ENCODE measurements around the gene KCNK5.

The KCNK5 gene

DNA sequence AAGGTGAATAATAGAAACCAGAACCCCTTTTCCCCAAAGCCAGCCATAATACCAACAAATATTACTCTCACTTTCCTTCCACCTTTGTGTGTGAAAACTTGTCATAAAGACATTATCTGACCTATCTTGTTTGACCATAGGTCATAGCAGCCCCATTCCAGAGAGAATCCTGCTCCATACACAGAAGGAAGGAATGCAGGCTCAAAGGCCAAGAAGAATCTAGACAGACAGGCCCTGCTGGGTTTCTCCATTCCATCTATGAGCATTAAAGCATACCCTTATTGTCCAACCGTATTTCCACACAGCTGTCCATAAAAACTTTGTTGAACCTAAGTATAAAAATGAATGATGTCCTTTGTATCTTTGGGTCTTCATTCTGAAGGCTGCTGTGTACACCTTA, 40.7 kb upstream of the KCNK5 start:
- ChIA-PET CTCF (interaction anchor here (0.6 kb wide), 1 partner anchor 1335 kb away, joined by 3 read pairs; no protein-coding TSS in a partner anchor), POLR2A (no interaction called here)
- Histone ChIP-seq H3K4me1 (ENCODE audit: control insufficient read depth, insufficient read depth, low read length) (no peaks in the 10 kb centered on the region), H3K4me3 (ENCODE audit: low read depth, low read length) (no peak overlapping the region), H3K9me3 (ENCODE audit: control insufficient read depth, insufficient read depth, low read depth, low read length) (no peaks in the 10 kb centered on the region), H3K27ac (ENCODE audit: extremely low read depth, low read depth, low read length) (no peak overlapping the region), H3K36me3 (ENCODE audit: control insufficient read depth in 2 of 2, insufficient read depth in 1 of 2, low read length in 2 of 2) (no peaks in the 10 kb centered on the region)
- TF ChIP-seq, protein P1, sequence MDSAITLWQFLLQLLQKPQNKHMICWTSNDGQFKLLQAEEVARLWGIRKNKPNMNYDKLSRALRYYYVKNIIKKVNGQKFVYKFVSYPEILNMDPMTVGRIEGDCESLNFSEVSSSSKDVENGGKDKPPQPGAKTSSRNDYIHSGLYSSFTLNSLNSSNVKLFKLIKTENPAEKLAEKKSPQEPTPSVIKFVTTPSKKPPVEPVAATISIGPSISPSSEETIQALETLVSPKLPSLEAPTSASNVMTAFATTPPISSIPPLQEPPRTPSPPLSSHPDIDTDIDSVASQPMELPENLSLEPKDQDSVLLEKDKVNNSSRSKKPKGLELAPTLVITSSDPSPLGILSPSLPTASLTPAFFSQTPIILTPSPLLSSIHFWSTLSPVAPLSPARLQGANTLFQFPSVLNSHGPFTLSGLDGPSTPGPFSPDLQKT (IDR thresholded peaks at IDR 0.05; ENCODE audit: borderline replicate concordance, low read depth, low read length), result no peak
- TF ChIP-seq, protein P2, sequence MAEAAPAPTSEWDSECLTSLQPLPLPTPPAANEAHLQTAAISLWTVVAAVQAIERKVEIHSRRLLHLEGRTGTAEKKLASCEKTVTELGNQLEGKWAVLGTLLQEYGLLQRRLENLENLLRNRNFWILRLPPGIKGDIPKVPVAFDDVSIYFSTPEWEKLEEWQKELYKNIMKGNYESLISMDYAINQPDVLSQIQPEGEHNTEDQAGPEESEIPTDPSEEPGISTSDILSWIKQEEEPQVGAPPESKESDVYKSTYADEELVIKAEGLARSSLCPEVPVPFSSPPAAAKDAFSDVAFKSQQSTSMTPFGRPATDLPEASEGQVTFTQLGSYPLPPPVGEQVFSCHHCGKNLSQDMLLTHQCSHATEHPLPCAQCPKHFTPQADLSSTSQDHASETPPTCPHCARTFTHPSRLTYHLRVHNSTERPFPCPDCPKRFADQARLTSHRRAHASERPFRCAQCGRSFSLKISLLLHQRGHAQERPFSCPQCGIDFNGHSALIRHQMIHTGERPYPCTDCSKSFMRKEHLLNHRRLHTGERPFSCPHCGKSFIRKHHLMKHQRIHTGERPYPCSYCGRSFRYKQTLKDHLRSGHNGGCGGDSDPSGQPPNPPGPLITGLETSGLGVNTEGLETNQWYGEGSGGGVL (tag by site-specific recombination; IDR thresholded peaks at IDR 0.05), result no peak
- TF ChIP-seq ZNF785 (tag by site-specific recombination; IDR thresholded peaks at IDR 0.05), result no peak
- TF ChIP-seq ZNF843 (tag by site-specific recombination; IDR thresholded peaks at IDR 0.05), result no peak
- no peak for TF ChIP-seq ZBTB17 (tag by site-specific recombination; IDR thresholded peaks at IDR 0.05)
- TF ChIP-seq ZNF223 (tag by site-specific recombination; IDR thresholded peaks at IDR 0.05), result no peak
- TF ChIP-seq ZNF133 (tag by site-specific recombination; IDR thresholded peaks at IDR 0.05), result no peak
- no peak for TF ChIP-seq ZBTB7A (tag by site-specific recombination; IDR thresholded peaks at IDR 0.05; ENCODE audit: low read depth)
- TF ChIP-seq GLI4 (tag by site-specific recombination; IDR thresholded peaks at IDR 0.05), result no peak
- TF ChIP-seq, protein P3, sequence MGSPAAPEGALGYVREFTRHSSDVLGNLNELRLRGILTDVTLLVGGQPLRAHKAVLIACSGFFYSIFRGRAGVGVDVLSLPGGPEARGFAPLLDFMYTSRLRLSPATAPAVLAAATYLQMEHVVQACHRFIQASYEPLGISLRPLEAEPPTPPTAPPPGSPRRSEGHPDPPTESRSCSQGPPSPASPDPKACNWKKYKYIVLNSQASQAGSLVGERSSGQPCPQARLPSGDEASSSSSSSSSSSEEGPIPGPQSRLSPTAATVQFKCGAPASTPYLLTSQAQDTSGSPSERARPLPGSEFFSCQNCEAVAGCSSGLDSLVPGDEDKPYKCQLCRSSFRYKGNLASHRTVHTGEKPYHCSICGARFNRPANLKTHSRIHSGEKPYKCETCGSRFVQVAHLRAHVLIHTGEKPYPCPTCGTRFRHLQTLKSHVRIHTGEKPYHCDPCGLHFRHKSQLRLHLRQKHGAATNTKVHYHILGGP (tag by site-specific recombination; IDR thresholded peaks at IDR 0.05), result no peak
- TF ChIP-seq ZNF202 (tag by site-specific recombination; IDR thresholded peaks at IDR 0.05; ENCODE audit: borderline replicate concordance), result no peak
- no peak for TF ChIP-seq TRIM28 (IDR thresholded peaks at IDR 0.05; ENCODE audit: borderline replicate concordance, low read length)
- no peak for TF ChIP-seq RBAK (tag by site-specific recombination; IDR thresholded peaks at IDR 0.05)
- TF ChIP-seq ZNF302 (tag by site-specific recombination; IDR thresholded peaks at IDR 0.05; ENCODE audit: low read depth), result no peak
- TF ChIP-seq, protein P4, sequence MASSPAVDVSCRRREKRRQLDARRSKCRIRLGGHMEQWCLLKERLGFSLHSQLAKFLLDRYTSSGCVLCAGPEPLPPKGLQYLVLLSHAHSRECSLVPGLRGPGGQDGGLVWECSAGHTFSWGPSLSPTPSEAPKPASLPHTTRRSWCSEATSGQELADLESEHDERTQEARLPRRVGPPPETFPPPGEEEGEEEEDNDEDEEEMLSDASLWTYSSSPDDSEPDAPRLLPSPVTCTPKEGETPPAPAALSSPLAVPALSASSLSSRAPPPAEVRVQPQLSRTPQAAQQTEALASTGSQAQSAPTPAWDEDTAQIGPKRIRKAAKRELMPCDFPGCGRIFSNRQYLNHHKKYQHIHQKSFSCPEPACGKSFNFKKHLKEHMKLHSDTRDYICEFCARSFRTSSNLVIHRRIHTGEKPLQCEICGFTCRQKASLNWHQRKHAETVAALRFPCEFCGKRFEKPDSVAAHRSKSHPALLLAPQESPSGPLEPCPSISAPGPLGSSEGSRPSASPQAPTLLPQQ (tag by site-specific recombination; IDR thresholded peaks at IDR 0.05), result no peak
- TF ChIP-seq, protein P5, sequence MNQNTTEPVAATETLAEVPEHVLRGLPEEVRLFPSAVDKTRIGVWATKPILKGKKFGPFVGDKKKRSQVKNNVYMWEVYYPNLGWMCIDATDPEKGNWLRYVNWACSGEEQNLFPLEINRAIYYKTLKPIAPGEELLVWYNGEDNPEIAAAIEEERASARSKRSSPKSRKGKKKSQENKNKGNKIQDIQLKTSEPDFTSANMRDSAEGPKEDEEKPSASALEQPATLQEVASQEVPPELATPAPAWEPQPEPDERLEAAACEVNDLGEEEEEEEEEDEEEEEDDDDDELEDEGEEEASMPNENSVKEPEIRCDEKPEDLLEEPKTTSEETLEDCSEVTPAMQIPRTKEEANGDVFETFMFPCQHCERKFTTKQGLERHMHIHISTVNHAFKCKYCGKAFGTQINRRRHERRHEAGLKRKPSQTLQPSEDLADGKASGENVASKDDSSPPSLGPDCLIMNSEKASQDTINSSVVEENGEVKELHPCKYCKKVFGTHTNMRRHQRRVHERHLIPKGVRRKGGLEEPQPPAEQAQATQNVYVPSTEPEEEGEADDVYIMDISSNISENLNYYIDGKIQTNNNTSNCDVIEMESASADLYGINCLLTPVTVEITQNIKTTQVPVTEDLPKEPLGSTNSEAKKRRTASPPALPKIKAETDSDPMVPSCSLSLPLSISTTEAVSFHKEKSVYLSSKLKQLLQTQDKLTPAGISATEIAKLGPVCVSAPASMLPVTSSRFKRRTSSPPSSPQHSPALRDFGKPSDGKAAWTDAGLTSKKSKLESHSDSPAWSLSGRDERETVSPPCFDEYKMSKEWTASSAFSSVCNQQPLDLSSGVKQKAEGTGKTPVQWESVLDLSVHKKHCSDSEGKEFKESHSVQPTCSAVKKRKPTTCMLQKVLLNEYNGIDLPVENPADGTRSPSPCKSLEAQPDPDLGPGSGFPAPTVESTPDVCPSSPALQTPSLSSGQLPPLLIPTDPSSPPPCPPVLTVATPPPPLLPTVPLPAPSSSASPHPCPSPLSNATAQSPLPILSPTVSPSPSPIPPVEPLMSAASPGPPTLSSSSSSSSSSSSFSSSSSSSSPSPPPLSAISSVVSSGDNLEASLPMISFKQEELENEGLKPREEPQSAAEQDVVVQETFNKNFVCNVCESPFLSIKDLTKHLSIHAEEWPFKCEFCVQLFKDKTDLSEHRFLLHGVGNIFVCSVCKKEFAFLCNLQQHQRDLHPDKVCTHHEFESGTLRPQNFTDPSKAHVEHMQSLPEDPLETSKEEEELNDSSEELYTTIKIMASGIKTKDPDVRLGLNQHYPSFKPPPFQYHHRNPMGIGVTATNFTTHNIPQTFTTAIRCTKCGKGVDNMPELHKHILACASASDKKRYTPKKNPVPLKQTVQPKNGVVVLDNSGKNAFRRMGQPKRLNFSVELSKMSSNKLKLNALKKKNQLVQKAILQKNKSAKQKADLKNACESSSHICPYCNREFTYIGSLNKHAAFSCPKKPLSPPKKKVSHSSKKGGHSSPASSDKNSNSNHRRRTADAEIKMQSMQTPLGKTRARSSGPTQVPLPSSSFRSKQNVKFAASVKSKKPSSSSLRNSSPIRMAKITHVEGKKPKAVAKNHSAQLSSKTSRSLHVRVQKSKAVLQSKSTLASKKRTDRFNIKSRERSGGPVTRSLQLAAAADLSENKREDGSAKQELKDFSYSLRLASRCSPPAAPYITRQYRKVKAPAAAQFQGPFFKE (tag by site-specific recombination; IDR thresholded peaks at IDR 0.05; ENCODE audit: borderline replicate concordance), result no peak
- TF ChIP-seq, protein P6, sequence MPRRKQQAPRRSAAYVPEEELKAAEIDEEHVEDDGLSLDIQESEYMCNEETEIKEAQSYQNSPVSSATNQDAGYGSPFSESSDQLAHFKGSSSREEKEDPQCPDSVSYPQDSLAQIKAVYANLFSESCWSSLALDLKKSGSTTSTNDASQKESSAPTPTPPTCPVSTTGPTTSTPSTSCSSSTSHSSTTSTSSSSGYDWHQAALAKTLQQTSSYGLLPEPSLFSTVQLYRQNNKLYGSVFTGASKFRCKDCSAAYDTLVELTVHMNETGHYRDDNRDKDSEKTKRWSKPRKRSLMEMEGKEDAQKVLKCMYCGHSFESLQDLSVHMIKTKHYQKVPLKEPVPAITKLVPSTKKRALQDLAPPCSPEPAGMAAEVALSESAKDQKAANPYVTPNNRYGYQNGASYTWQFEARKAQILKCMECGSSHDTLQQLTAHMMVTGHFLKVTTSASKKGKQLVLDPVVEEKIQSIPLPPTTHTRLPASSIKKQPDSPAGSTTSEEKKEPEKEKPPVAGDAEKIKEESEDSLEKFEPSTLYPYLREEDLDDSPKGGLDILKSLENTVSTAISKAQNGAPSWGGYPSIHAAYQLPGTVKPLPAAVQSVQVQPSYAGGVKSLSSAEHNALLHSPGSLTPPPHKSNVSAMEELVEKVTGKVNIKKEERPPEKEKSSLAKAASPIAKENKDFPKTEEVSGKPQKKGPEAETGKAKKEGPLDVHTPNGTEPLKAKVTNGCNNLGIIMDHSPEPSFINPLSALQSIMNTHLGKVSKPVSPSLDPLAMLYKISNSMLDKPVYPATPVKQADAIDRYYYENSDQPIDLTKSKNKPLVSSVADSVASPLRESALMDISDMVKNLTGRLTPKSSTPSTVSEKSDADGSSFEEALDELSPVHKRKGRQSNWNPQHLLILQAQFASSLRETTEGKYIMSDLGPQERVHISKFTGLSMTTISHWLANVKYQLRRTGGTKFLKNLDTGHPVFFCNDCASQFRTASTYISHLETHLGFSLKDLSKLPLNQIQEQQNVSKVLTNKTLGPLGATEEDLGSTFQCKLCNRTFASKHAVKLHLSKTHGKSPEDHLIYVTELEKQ (tag by site-specific recombination; IDR thresholded peaks at IDR 0.05; ENCODE audit: borderline replicate concordance), result no peak
- no peak for TF ChIP-seq ZNF677 (tag by site-specific recombination; IDR thresholded peaks at IDR 0.05)
- TF ChIP-seq ZNF596 (tag by site-specific recombination; IDR thresholded peaks at IDR 0.05), result no peak

Measured in HEK293 (cell line).